Prostate gland (tissue), 2 donors: Measurements from ENCODE around the gene LMAN2L. TPM values are rescaled to one million over a fixed set of nuclear protein-coding genes. Genes with fewer than 3 reads are reported as not detected.

Source experiments
- DNase-seq: peaks from one replicate; pipeline ENCODE4 v3.0.0-alpha.2; 2019; ENCODE audit warnings: low spot score
- H3K27ac ChIP-seq, 2 donors: fragments of 200-600 bp; sonication (generic); 2 replicates each; pipeline ENCODE4 v1.5.1; 2017 to 2019
- H3K27me3 ChIP-seq: fragments of 200-600 bp; sonication (generic); replicated peaks from 2 replicates; pipeline ENCODE4 v1.5.1; 2019; ENCODE audit not compliant: insufficient read depth
- H3K36me3 ChIP-seq, 2 donors: fragments of 200-600 bp; sonication (generic); 1 replicate in 1 of 2; 2 replicates in 1 of 2; pipeline versions ENCODE4 v1.5.1 to v1.8.1; 2017 to 2019
- H3K4me1 ChIP-seq: fragments of 200-600 bp; sonication (generic); replicated peaks from 2 replicates; pipeline ENCODE4 v1.5.1; 2019
- H3K4me3 ChIP-seq, 2 donors: fragments of 200-600 bp; sonication (generic); 2 replicates each; pipeline ENCODE4 v1.5.1; 2017 to 2019
- H3K9me3 ChIP-seq: fragments of 200-600 bp; sonication (generic); 2 replicates; pipeline ENCODE4 v1.5.1; 2017
- POLR2A ChIP-seq: fragments of 450-650 bp; IDR thresholded peaks from one replicate; pipeline ENCODE4 v1.6.1; 2016; ENCODE audit warnings: antibody characterized with exemption, mild to moderate bottlenecking
- POLR2AphosphoS5 ChIP-seq: sonication (generic); formaldehyde crosslinking; IDR thresholded peaks from one replicate; pipeline ENCODE4 v1.6.1; 2017; ENCODE audit warnings: antibody characterized with exemption
- WGBS: methylation state at CpG from one replicate; pipeline ENCODE4 v1.1.5; 2018; 5-methylcytosine and 5-hydroxymethylcytosine counted together
- intact Hi-C: fragments of 100-400 bp; cut with DNase I; formaldehyde crosslinking; loops from one replicate; pipeline ENCODE4 v1.14.2; 2022
- total RNA-seq, 2 donors: library from RNA; depleted of rRNA; stranded (reverse); fragments of >200 nt; gene quantifications; one replicate each; pipeline ENCODE4 v1.1.0, GENCODE V29; 2016
- TF ChIP-seq, protein P1 (sequence below), 4 experiments: fragments of 200-600 bp in 2 of 4; fragments of 450-650 bp in 2 of 4; sonication (generic) in 2 of 4; IDR thresholded peaks; 1 replicate in 3 of 4; 2 replicates in 1 of 4; pipeline ENCODE4 v1.5.1; 2016 to 2019; ENCODE audit warnings: antibody characterized with exemption in 4 of 4, mild to moderate bottlenecking in 2 of 4, moderate library complexity in 2 of 4

Gene LMAN2L
- total RNA-seq, 2 donors from 2014 or later: 26.1 to 26.8 TPM

- DNase-seq: no peak
- no peak overlapping the region for H3K27ac ChIP-seq
- peaks cover under 1% of the 10 kb centered on the region for H3K4me1 ChIP-seq
- intact Hi-C loops: no loop called here
- H3K9me3 ChIP-seq: no peaks in the 10 kb centered on the region
- no peaks in the 10 kb centered on the region for H3K27me3 ChIP-seq
- TF ChIP-seq, protein P1, sequence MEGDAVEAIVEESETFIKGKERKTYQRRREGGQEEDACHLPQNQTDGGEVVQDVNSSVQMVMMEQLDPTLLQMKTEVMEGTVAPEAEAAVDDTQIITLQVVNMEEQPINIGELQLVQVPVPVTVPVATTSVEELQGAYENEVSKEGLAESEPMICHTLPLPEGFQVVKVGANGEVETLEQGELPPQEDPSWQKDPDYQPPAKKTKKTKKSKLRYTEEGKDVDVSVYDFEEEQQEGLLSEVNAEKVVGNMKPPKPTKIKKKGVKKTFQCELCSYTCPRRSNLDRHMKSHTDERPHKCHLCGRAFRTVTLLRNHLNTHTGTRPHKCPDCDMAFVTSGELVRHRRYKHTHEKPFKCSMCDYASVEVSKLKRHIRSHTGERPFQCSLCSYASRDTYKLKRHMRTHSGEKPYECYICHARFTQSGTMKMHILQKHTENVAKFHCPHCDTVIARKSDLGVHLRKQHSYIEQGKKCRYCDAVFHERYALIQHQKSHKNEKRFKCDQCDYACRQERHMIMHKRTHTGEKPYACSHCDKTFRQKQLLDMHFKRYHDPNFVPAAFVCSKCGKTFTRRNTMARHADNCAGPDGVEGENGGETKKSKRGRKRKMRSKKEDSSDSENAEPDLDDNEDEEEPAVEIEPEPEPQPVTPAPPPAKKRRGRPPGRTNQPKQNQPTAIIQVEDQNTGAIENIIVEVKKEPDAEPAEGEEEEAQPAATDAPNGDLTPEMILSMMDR (IDR thresholded peaks at IDR 0.05): no peak
- no peak for TF ChIP-seq POLR2A
- no peak for TF ChIP-seq POLR2AphosphoS5
- 91% methylated on average over 22 of the region's 30 CpGs for WGBS
- no peak overlapping the region for H3K4me3 ChIP-seq
- no peaks in the 10 kb centered on the region for H3K36me3 ChIP-seq
These were observed 48.7 kb downstream of the LMAN2L start for GRCh38 chr2:96691022-96691612.

GRCh38 chr2:96690306-96691021 lies 49.4 kb downstream of the LMAN2L start:
- Histone ChIP-seq H3K27ac (no peak overlapping the region), H3K4me1 (peaks cover 2% of the 10 kb centered on the region), H3K27me3 (no peaks in the 10 kb centered on the region), H3K9me3 (no peaks in the 10 kb centered on the region), H3K4me3 (no peak overlapping the region), H3K36me3 (no peaks in the 10 kb centered on the region)
- WGBS: 89% methylated on average over 16 of the region's 16 CpGs
- intact Hi-C loops: no loop called here
- DNase-seq: no peak
- TF ChIP-seq POLR2A (no peak), POLR2AphosphoS5 (no peak)
- TF ChIP-seq, protein P1 (IDR thresholded peaks at IDR 0.05): no peak

GRCh38 chr2:96689431-96689991 lies 50.4 kb downstream of the LMAN2L start:
- Histone ChIP-seq H3K4me3 (no peak overlapping the region), H3K36me3 (no peaks in the 10 kb centered on the region), H3K27ac (no peak overlapping the region), H3K27me3 (no peaks in the 10 kb centered on the region), H3K9me3 (no peaks in the 10 kb centered on the region), H3K4me1 (peaks cover 2% of the 10 kb centered on the region)
- intact Hi-C loops: no loop called here
- TF ChIP-seq POLR2A (no peak), POLR2AphosphoS5 (no peak)
- TF ChIP-seq, protein P1 (IDR thresholded peaks at IDR 0.05): no peak
- WGBS: 91% methylated on average over 14 of the region's 14 CpGs
- no peak for DNase-seq

GRCh38 chr2:96688649-96689430 lies 51.0 kb downstream of the LMAN2L start:
- Histone ChIP-seq H3K4me1 (peaks cover 2% of the 10 kb centered on the region), H3K9me3 (no peaks in the 10 kb centered on the region), H3K36me3 (no peaks in the 10 kb centered on the region), H3K27ac (no peak overlapping the region), H3K4me3 (no peak overlapping the region), H3K27me3 (no peaks in the 10 kb centered on the region)
- no peak for DNase-seq
- 91% methylated on average over 11 of the region's 11 CpGs for WGBS
- intact Hi-C loops: no loop called here
- no peak for TF ChIP-seq POLR2A
- TF ChIP-seq, protein P1 (IDR thresholded peaks at IDR 0.05): no peak
- no peak for TF ChIP-seq POLR2AphosphoS5
